Hematopoietic multipotent progenitor cell treated with erythropoietin and hydrocortisone succinate and interleukin-3 and kit ligand, for 8 days (in vitro differentiated cells): ENCODE measurements around the gene ITGA5.

Experiments used
- DNase-seq: peaks from one replicate; pipeline ENCODE4 v3.0.0-alpha.2; 2015

Gene ITGA5

DNA sequence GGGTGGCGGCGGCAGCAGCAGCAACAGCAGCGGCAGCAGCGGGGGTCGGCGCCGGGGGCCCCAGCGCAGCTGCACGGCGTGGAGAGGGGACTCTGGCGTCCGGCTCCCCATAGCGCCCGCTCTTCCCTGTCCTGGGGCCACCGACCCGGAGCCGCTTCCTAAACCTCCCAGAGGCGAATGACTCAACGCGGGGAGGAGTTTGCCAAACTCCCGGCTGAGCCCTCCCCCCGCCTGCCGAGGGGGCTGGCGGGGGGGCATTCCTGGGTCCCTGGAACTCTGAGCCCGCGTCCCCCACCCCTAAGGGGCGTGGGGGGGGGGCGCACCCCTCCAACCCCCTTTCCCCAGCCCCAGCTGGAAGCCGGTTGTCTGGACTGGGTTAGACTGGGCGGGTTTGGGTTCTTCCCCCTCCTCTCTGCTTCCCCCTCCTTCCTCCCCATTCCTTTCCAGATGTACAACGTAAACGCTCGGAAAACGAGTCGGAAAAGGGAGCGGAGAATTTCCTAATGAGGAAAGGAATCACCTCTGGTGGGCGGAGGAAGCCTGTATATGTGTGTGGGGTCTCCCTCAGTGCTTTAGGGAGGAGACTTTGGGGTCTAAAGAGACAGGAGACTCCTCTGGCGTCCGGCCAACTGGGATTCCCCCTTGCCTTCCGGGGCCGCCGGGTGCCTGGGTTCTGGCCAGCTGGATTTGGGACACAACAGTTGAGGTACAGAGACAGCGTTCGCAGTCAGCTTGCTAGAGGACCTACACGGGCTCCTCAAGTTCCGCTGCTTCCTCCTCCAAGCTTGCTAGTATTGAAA lies at the start of gene ITGA5:
TSS of gene ITGA5 (minus strand) at position 179 of the 800 bp plus-strand sequence. CDS start at position 111, 68 bp downstream.
- DNase-seq: no peak

DNA sequence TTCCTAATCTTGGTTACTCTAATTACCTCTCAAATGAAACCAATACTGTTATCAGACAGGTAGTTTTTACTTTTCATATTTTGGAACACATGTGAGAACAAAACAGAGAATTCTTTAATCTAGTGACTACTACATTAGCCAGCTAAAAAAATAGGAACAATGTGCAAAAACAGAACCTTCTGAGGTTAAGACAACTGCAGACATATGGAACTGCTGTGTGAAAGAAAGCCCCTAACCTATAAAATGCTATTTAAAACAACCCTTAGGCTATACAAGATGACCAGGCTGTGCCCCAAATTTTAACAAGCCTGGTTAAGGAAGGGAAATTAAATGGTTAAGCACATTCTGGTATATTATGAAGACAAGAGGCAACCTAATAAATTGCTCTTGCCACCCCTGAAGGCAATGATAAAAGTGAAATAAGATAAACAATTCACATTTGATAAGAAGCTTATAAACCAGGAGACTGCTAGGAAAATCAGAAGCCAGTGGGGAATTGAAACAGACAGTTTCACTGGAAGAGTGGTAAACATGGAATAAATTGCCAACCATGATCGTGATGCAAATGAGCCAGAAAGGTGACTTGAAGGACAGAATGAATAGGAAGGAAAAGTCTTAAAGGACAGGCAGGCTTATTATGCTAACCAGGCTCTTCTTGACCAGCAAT lies 46.9 kb upstream of the ITGA5 start:
- no peak for DNase-seq

GRCh38 chr12:54463484-54463883 lies 44.4 kb upstream of the ITGA5 start:
- DNase-seq: no peak

GRCh38 chr12:54463034-54463433 lies 44.0 kb upstream of the ITGA5 start:
- DNase-seq: no peak

DNA sequence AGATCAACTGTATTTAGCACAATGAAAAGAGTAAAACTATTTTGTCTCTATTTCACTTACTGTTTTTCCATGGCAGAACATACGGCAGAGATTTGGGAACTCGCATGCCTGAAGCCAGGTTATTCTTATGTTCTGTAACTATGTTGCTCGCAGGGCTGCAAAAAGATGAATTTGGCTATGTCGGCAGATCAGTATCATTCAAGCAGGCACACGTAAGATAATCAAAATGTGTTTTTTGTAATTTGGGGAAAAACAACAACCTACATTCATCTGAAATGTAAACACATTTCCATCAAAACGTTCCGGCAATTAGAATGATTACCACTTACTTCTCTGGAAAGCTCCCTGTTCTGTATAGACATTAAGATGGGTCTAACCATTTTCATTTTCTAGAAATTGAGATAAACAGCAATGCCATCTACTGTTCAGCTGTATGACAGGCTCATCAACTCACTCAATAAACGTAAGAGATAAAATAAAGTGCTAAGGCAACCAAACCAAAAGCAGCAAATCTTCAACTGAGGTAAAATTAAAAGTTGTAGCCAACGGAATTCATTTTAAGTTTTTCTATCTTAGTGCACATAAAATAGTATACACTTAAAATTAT lies 41.4 kb upstream of the ITGA5 start:
- no peak for DNase-seq

DNA sequence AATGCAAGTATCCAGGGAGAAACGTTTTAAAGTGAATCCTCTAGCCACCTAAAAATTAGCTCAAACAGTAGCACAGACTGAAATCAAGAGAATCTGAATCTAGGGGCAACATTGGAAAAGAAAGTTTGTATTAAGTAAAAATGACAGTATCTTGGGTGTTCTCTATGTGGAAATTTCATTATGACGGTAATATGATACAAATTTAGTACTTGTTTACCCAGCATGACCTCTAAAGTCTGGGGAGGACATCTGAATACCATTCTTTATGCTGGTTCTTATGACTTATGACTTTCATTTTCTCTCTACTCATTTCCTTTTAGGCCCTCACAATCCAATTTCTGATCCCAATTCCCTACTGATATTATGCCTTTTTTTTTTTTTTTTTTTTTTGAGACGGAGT lies 40.3 kb upstream of the ITGA5 start:
- no peak for DNase-seq

GRCh38 chr12:54455760-54456469 lies 36.8 kb upstream of the ITGA5 start:
- DNase-seq: no peak

GRCh38 chr12:54452628-54453027 lies 33.6 kb upstream of the ITGA5 start:
- DNase-seq: no peak

DNA sequence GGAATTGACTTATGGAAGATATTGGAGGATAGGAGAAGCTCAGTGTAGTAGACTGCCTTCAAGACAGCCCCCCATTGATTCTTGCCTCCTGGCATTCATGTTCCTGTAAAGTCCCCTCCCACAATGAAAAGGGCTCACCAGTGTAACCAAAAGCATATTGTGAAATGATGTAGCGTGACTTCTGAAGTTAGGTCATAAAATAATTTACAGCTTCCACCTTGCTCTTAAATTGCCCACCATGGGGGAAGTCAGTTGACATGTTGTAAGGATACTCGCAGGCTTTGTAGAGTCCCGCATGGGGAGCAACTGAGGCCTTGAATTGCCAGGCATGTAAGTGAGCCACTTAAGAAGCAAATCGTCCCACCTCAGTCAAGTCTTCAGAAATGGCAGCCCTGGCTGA lies 29.3 kb upstream of the ITGA5 start:
- DNase-seq: no peak

DNA sequence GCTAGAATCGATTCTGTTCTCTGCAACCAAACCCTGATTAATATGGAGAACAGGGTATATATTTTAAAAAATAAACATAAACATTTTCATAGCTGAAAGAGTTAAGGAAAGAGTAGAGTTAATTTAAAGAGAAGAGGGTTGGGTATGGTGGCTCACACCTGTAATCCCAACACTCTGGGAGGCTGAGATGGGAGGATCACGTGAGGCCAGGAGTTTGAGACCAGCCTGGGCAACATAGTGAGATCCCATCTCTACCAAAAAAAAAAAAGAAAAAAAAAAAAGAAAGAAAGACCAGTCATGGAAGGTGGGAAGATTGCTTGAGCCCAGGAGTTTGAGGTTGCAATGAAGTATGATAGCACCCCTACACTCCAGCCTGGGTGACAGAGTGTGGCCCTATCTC lies 28.9 kb upstream of the ITGA5 start:
- no peak for DNase-seq

DNA sequence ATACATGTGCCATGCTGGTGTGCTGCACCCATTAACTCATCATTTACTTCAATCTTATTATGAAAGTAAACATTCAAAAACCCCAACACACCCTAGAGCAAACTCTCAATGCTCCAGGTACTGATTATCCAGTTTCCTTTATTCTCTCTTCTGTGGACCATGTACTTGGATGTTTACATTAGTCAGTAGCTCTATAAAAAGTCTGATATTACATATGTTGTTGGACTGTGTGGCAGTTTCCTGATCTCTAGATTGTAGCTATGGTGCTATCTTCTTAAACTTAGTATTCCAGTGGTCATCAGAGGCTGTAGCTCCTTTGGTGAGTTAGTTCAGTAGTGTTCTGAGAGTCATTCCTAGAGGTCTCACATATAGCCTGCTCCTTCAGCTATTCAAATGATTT lies 25.1 kb upstream of the ITGA5 start:
- no peak for DNase-seq

DNA sequence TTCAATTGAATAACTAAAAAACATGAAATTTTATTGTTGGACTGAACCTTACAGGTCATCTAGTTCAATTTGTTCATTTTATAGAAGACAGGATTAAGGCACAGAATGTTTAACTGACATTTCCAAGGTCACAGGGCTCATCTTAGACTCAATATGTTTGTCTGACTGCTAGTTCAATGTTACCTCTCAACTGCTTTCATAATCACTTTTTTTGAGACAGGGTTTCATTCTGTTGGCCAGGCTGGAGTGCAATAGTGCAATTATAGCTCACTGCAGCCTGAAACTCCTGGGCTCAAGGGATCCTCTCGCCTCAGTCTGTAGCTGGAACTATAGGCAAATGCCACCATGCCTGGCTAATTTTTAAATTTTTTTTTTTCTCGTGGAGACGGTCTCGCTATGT lies 24.4 kb upstream of the ITGA5 start:
- no peak for DNase-seq

- no peak for DNase-seq
These were observed 23.9 kb upstream of the ITGA5 start for GRCh38 chr12:54442961-54443360.

GRCh38 chr12:54442099-54442498 lies 23.0 kb upstream of the ITGA5 start:
- no peak for DNase-seq

- peak; percentile 65 for DNase-seq
These were observed 20.6 kb upstream of the ITGA5 start for GRCh38 chr12:54439521-54440255.

GRCh38 chr12:54439096-54439495 lies 20.0 kb upstream of the ITGA5 start:
- DNase-seq: no peak

DNA sequence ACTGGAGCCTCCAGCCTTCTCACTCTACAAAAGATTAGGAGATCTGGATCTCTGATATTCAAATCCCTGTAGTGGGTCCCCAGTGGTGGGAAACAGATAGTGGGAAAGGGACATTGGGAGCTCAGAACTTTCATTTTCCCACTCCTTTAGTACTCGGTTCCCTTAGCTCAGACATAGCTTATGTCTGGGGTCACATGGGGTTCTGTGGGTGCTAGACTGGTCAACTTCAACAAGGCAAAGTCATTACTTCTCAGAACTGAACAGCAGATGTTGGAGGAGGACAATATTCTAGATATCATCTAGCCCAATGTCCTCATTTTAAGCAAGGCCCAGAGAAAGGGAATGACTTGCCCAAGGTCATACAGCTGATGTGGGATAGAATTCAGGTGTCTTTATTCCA lies 19.5 kb upstream of the ITGA5 start:
- no peak for DNase-seq

DNA sequence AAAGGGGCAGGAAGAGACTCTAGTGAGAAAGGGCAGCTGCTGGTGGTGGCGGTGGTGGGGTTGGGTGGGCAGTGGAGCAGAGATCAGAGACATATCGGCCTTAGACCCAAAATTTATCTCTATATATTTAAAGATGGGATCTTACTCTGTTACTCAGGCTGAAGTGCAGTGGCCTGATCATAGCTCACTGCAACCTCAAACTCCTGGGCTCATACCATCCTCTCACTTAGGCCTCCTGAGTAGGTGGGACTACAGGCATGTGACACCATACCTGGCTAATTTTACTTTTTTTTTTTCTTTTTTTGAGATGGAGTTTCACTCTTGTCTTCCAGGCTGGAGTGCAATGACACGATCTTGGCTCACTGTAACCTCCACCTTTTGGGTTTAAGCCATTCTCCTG lies 18.6 kb upstream of the ITGA5 start:
- no peak for DNase-seq

DNA sequence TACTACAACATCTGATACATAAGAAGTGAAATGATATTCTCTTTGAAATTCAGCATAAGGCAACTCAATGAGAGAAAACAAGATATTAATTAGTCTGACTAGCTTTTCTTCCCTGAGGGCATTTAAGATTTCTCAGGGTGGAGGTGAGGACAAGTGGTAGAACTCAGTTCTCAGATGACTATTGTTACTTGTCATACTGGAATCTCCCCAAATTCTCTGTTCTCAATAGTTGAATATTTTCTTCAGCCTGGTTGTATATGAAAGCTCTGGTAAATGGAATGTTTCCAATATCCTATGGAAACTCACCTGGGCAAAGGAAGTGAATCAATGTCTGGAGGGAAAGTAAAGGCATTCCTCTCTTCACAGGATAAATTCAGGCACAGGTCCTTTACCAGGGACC lies 18.2 kb upstream of the ITGA5 start:
- DNase-seq: no peak

DNA sequence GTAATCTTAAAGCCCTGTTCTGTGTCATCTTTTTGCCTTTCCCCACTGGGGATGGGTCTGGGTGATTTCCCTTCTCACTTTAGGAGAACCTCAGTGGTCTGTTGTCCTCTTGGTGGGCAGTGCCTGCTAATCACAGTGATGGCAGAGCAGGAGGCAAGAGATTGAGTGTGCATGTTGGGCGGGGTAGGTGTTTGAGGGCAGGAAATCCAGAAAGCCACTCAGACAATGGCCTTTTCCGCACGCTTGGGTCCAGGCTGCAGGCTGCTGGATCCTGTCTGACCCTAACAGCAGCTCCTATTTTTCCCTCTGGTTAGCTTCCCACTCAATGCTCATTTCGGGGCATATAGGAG lies 13.7 kb upstream of the ITGA5 start:
- no peak for DNase-seq

- DNase-seq: peak; percentile 25
These were observed 13.1 kb upstream of the ITGA5 start for GRCh38 chr12:54431911-54432814.
